Type B pancreatic cell (in vitro differentiated cells): ENCODE data around the gene NT5DC1. TPM values are rescaled to one million over a fixed set of nuclear protein-coding genes. Genes with fewer than 3 reads are reported as not detected.
"Not testable (repeated sequence)": the region's sequence is repeated elsewhere in the genome, so short reads cannot be mapped to it uniquely, and the experiment has no call there.

Experiments
- DNase-seq: peaks from one replicate; pipeline ENCODE4 v3.0.0; 2021; ENCODE audit warnings: mixed read lengths; ENCODE audit not compliant: unreplicated experiment; ENCODE audit errors: extremely low spot score
- H3K27ac Mint-ChIP-seq: 2 replicates; pipeline ENCODE4 v1.8.0; 2021; ENCODE audit warnings: mild to moderate bottlenecking, mixed read lengths
- H3K27me3 Mint-ChIP-seq: 2 replicates; pipeline ENCODE4 v1.8.0; 2021; ENCODE audit warnings: mixed read lengths
- H3K36me3 Mint-ChIP-seq: 2 replicates; pipeline ENCODE4 v1.8.0; 2021; ENCODE audit warnings: mixed read lengths
- H3K4me1 Mint-ChIP-seq: one replicate; pipeline ENCODE4 v1.8.0; 2021; ENCODE audit warnings: mixed read lengths; ENCODE audit not compliant: unreplicated experiment
- H3K4me3 Mint-ChIP-seq: 2 replicates; pipeline ENCODE4 v1.8.0; 2021; ENCODE audit warnings: mild to moderate bottlenecking, mixed read lengths
- H3K9me3 Mint-ChIP-seq: 2 replicates; pipeline ENCODE4 v1.8.0; 2021; ENCODE audit warnings: mixed read lengths
- total RNA-seq: library from RNA; stranded (reverse); gene quantifications from 2 replicates; pipeline ENCODE4 v1.2.1, GENCODE V29; 2021; ENCODE audit warnings: low replicate concordance
- TF ChIP-seq, protein P1 (sequence below): fragments of 200-600 bp; sonication (generic); conservative IDR thresholded peaks from 2 replicates; pipeline ENCODE4 v1.5.0; 2021; ENCODE audit warnings: antibody characterized with exemption, mild to moderate bottlenecking

NT5DC1 gene
- total RNA-seq, 1 donor from 2014 or later: 36.7 TPM

GRCh38 chr6:116283191-116283590 lies 182.5 kb downstream of the NT5DC1 start:
- Mint-ChIP-seq H3K4me1 (peaks cover 23% of the 10 kb centered on the region), H3K27ac (no peak overlapping the region), H3K36me3 (peaks cover 6% of the 10 kb centered on the region), H3K9me3 (no peaks in the 10 kb centered on the region), H3K4me3 (no peak overlapping the region), H3K27me3 (no peaks in the 10 kb centered on the region)
- TF ChIP-seq, protein P1, sequence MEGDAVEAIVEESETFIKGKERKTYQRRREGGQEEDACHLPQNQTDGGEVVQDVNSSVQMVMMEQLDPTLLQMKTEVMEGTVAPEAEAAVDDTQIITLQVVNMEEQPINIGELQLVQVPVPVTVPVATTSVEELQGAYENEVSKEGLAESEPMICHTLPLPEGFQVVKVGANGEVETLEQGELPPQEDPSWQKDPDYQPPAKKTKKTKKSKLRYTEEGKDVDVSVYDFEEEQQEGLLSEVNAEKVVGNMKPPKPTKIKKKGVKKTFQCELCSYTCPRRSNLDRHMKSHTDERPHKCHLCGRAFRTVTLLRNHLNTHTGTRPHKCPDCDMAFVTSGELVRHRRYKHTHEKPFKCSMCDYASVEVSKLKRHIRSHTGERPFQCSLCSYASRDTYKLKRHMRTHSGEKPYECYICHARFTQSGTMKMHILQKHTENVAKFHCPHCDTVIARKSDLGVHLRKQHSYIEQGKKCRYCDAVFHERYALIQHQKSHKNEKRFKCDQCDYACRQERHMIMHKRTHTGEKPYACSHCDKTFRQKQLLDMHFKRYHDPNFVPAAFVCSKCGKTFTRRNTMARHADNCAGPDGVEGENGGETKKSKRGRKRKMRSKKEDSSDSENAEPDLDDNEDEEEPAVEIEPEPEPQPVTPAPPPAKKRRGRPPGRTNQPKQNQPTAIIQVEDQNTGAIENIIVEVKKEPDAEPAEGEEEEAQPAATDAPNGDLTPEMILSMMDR: no peak
- no peak for DNase-seq

DNA sequence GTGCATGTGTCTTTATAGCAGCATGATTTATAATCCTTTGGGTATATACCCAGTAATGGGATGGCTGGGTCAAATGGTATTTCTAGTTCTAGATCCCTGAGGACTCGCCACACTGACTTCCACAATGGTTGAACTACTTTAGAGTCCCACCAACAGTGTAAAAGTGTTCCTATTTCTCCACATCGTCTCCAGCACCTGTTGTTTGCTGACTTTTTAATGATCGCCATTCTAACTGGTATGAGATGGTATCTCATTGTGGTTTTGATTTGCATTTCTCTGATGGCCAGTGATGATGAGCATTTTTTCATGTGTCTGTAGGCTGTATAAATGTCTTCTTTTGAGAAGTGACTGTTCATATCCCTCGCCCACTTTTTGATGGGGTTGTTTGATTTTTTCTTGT lies 184.3 kb downstream of the NT5DC1 start:
- H3K27me3 Mint-ChIP-seq, H3K27ac Mint-ChIP-seq, H3K9me3 Mint-ChIP-seq: not testable (repeated sequence)

DNA sequence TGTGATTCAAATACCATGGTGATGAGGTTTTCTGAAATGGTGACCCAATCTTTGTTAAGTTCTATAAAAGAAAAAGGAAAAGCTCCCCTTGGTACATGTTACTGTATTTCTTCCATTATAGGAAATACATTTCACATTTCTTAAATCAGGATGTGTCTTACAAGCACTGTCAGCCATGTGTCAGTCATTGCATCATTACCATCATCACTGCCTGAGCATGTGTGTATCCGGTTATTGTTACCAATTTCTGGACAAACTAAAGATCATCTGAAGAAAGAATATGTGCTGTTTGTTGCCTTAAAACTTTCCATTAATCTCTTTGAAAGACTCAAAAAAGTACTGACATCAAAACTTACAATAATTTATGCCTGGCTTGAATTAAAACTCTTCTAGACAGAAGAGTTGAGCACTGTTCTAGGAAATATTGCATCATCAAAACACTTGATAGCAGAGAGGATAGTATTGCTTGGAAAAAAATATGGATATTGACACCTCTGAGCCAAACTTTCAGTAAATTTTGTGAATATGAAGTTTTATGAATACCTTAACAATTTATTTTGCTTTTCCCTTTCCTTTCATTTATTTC lies 186.2 kb downstream of the NT5DC1 start:
- Mint-ChIP-seq H3K4me3 (no peak overlapping the region), H3K36me3 (no peaks in the 10 kb centered on the region), H3K9me3 (no peaks in the 10 kb centered on the region), H3K27ac (no peak overlapping the region), H3K4me1 (peaks cover 10% of the 10 kb centered on the region), H3K27me3 (no peaks in the 10 kb centered on the region)
- DNase-seq: no peak
- TF ChIP-seq, protein P1: no peak

More for the DNA sequence above, 184.3 kb downstream of the NT5DC1 start:
- H3K36me3 Mint-ChIP-seq, H3K4me3 Mint-ChIP-seq, DNase-seq: not testable (repeated sequence)
- peaks cover 18% of the 10 kb centered on the region for H3K4me1 Mint-ChIP-seq

GRCh38 chr6:116287689-116288282 lies 187.1 kb downstream of the NT5DC1 start:
- TF ChIP-seq, protein P1: peak; percentile 95
- no peak for DNase-seq
- Mint-ChIP-seq H3K4me3 (no peak overlapping the region), H3K4me1 (peaks cover 5% of the 10 kb centered on the region), H3K9me3 (no peaks in the 10 kb centered on the region), H3K27ac (no peak overlapping the region), H3K36me3 (no peaks in the 10 kb centered on the region), H3K27me3 (no peaks in the 10 kb centered on the region)

GRCh38 chr6:116289876-116290275 lies 189.2 kb downstream of the NT5DC1 start:
- Mint-ChIP-seq H3K36me3 (no peaks in the 10 kb centered on the region), H3K27me3 (no peaks in the 10 kb centered on the region)

GRCh38 chr6:116290799-116291198 lies 190.1 kb downstream of the NT5DC1 start:
- Mint-ChIP-seq H3K9me3 (no peaks in the 10 kb centered on the region), H3K4me3 (no peak overlapping the region), H3K27ac (no peak overlapping the region), H3K4me1 (no peaks in the 10 kb centered on the region), H3K36me3 (no peaks in the 10 kb centered on the region), H3K27me3 (no peaks in the 10 kb centered on the region)
- TF ChIP-seq, protein P1: no peak
- DNase-seq: no peak

More at GRCh38 chr6:116289876-116290275, 189.2 kb downstream of the NT5DC1 start:
- DNase-seq: no peak
- Mint-ChIP-seq H3K9me3 (no peaks in the 10 kb centered on the region), H3K27ac (no peak overlapping the region), H3K4me3 (no peak overlapping the region), H3K4me1 (no peaks in the 10 kb centered on the region)
- TF ChIP-seq, protein P1: no peak
